CD14-positive monocyte (primary cell): ENCODE measurements around the gene ZC3H15. TPM values are rescaled to one million over a fixed set of nuclear protein-coding genes. Genes with fewer than 3 reads are reported as not detected.

Experiments used
- DNase-seq, 3 donors: peaks; one replicate each; pipeline ENCODE4 v3.0.0-alpha.2; 2011 to 2022
- H2AFZ ChIP-seq: 2 replicates; pipeline ENCODE4 v1.6.0; 2012; ENCODE audit warnings: mild to moderate bottlenecking, low read depth, low read length, inconsistent platforms; ENCODE audit not compliant: insufficient read depth, poor library complexity, severe bottlenecking
- H3K27ac ChIP-seq, 2 donors: 1 replicate in 1 of 2; 2 replicates in 1 of 2; pipeline ENCODE4 v1.5.1; 2012 to 2013; ENCODE audit warnings: low read length in 2 of 2, control low read depth in 1 of 2, inconsistent platforms in 1 of 2, low read depth in 1 of 2, mild to moderate bottlenecking in 1 of 2
- H3K27me3 ChIP-seq, 2 donors: one replicate each; pipeline versions ENCODE4 v1.6.0 to v1.6.1; 2011 to 2013; ENCODE audit warnings: low read length in 2 of 2; ENCODE audit not compliant: control insufficient read depth in 2 of 2, insufficient read depth in 2 of 2
- H3K36me3 ChIP-seq, 2 donors: replicated peaks in 1 of 2; 1 replicate in 1 of 2; 2 replicates in 1 of 2; pipeline versions ENCODE4 v1.5.1 to v1.6.1; 2012 to 2013; ENCODE audit warnings: low read length in 2 of 2, control low read depth in 1 of 2, inconsistent platforms in 1 of 2, mild to moderate bottlenecking in 1 of 2; ENCODE audit not compliant: insufficient read depth in 2 of 2, control insufficient read depth in 1 of 2
- H3K4me1 ChIP-seq, 2 donors: 1 replicate in 1 of 2; 2 replicates in 1 of 2; pipeline versions ENCODE4 v1.5.1 to v1.6.1; 2012 to 2013; ENCODE audit warnings: low read length in 2 of 2, control low read depth in 1 of 2, inconsistent platforms in 1 of 2, mild to moderate bottlenecking in 1 of 2, moderate library complexity in 1 of 2; ENCODE audit not compliant: insufficient read depth in 2 of 2, control insufficient read depth in 1 of 2
- H3K4me2 ChIP-seq: replicated peaks from 2 replicates; pipeline ENCODE3; 2012; ENCODE audit warnings: low read length, moderate library complexity, mild to moderate bottlenecking; ENCODE audit not compliant: poor library complexity, severe bottlenecking; ENCODE audit errors: extremely low read depth
- H3K4me3 ChIP-seq, 3 experiments: fragments of 200-600 bp in 1 of 3; sonication (generic) in 1 of 3; replicated peaks in 1 of 3; 1 replicate in 2 of 3; 2 replicates in 1 of 3; pipeline ENCODE4 v1.5.1; 2011 to 2013; ENCODE audit warnings: low read length in 3 of 3, mild to moderate bottlenecking in 3 of 3, control low read depth in 2 of 3, low read depth in 2 of 3, inconsistent platforms in 1 of 3, moderate library complexity in 1 of 3
- H3K79me2 ChIP-seq: 2 replicates; pipeline ENCODE4 v1.6.0; 2012; ENCODE audit warnings: mild to moderate bottlenecking, control low read depth, inconsistent platforms, low read length, moderate library complexity; ENCODE audit not compliant: insufficient read depth
- H3K9ac ChIP-seq: 2 replicates; pipeline ENCODE4 v1.6.0; 2017; ENCODE audit warnings: low read length, mild to moderate bottlenecking; ENCODE audit not compliant: insufficient read depth, poor library complexity, severe bottlenecking
- H3K9me3 ChIP-seq, 2 donors: replicated peaks in 1 of 2; 1 replicate in 1 of 2; 2 replicates in 1 of 2; pipeline versions ENCODE4 v1.5.1 to v1.6.1; 2012 to 2013; ENCODE audit warnings: low read length in 2 of 2, control low read depth in 1 of 2; ENCODE audit not compliant: control insufficient read depth in 1 of 2, insufficient read depth in 1 of 2
- H4K20me1 ChIP-seq: 2 replicates; pipeline ENCODE4 v1.6.0; 2012; ENCODE audit warnings: mild to moderate bottlenecking, low read length, control low read depth, moderate library complexity; ENCODE audit not compliant: insufficient read depth
- H3K27ac Mint-ChIP-seq, 7 donors: one replicate each; pipeline ENCODE4 v1.8.0; 2020; ENCODE audit warnings: mild to moderate bottlenecking in 7 of 7, mixed read lengths in 7 of 7, moderate library complexity in 6 of 7, inconsistent platforms in 2 of 7
- H3K27me3 Mint-ChIP-seq, 3 donors: one replicate each; pipeline ENCODE4 v1.8.0; 2021 to 2022; ENCODE audit warnings: low read depth in 3 of 3, mild to moderate bottlenecking in 3 of 3, mixed read lengths in 3 of 3, moderate library complexity in 3 of 3, inconsistent platforms in 1 of 3
- H3K36me3 Mint-ChIP-seq, 2 donors: one replicate each; pipeline ENCODE4 v1.8.0; 2020; ENCODE audit warnings: mixed read lengths in 2 of 2, inconsistent platforms in 1 of 2, mild to moderate bottlenecking in 1 of 2
- H3K4me1 Mint-ChIP-seq: one replicate; pipeline ENCODE4 v1.8.0; 2020; ENCODE audit warnings: mild to moderate bottlenecking, mixed read lengths
- H3K4me3 Mint-ChIP-seq, 2 donors: one replicate each; pipeline ENCODE4 v1.8.0; 2020; ENCODE audit warnings: mild to moderate bottlenecking in 2 of 2, mixed read lengths in 2 of 2, moderate library complexity in 1 of 2
- H3K9me3 Mint-ChIP-seq, 7 donors: one replicate each; pipeline ENCODE4 v1.8.0; 2020 to 2022; ENCODE audit warnings: mixed read lengths in 7 of 7, mild to moderate bottlenecking in 6 of 7, moderate library complexity in 6 of 7, inconsistent platforms in 2 of 7
- CTCF ChIP-seq: fragments of 200-600 bp; IDR thresholded peaks from one replicate; pipeline ENCODE4 v1.8.0; 2022; ENCODE audit warnings: antibody characterized with exemption, mild to moderate bottlenecking
- WGBS: methylation state at CpG from one replicate; pipeline ENCODE4 v1.1.5; 2013; ENCODE audit warnings: missing lambda C conversion rate; ENCODE audit not compliant: insufficient coverage; 5-methylcytosine and 5-hydroxymethylcytosine counted together
- intact Hi-C, 2 donors: fragments of 100-400 bp; cut with micrococcal nuclease; formaldehyde crosslinking; loops; one replicate each; pipeline versions ENCODE4 v1.15.0 to v1.15.1; 2023
- polyA plus RNA-seq, 3 donors: library from polyadenylated mRNA; depleted of rRNA in 1 of 3; unstranded in 2 of 3; stranded (reverse) in 1 of 3; fragments of 300-500 nt in 2 of 3; fragments of >200 nt in 1 of 3; fragmentation: Illumina TruSeq in 2 of 3; gene quantifications; 1 replicate in 2 of 3; 2 replicates in 1 of 3; pipeline ENCODE4 v1.2.3, GENCODE V29; 2012 to 2021

The ZC3H15 gene
- polyA plus RNA-seq, 3 donors, result 39.4 to 52.8 (median 40.6) TPM

GRCh38 chr2:186526281-186526680, 40.2 kb downstream of the ZC3H15 start:
- H3K36me3 ChIP-seq, result peaks cover 0 to under 1% of the 10 kb centered on the region in 2 donors
- no peak overlapping the region for H3K27ac ChIP-seq
- intact Hi-C loops, result no loop called here
- 70% methylated on average over 1 of the region's 2 CpGs for WGBS
- H3K4me3 ChIP-seq, result no peak overlapping the region
- Mint-ChIP-seq H3K9me3 (peaks cover 2 to 12% (median 3%) of the 10 kb centered on the region in 7 donors), H3K27ac (no peak overlapping the region), H3K4me1 (no peaks in the 10 kb centered on the region), H3K27me3 (peaks cover 0 to 2% (median 0%) of the 10 kb centered on the region in 3 donors), H3K36me3 (peaks cover under 1 to 1% of the 10 kb centered on the region in 2 donors), H3K4me3 (no peak overlapping the region)
- no peak overlapping the region for H3K9ac ChIP-seq
- H2AFZ ChIP-seq, result no peak overlapping the region
- H3K4me1 ChIP-seq, result no peaks in the 10 kb centered on the region
- no peak overlapping the region for H3K4me2 ChIP-seq
- no peaks in the 10 kb centered on the region for H3K79me2 ChIP-seq
- DNase-seq, result no peak
- TF ChIP-seq CTCF, result no peak
- no peaks in the 10 kb centered on the region for H3K9me3 ChIP-seq
- no peaks in the 10 kb centered on the region for H3K27me3 ChIP-seq
- H4K20me1 ChIP-seq, result no peaks in the 10 kb centered on the region

- no peak overlapping the region for H3K4me2 ChIP-seq
- no peak overlapping the region for H3K27ac ChIP-seq
- no peaks in the 10 kb centered on the region for H3K9me3 ChIP-seq
- H3K4me3 ChIP-seq, result no peak overlapping the region
- peaks cover 0 to 2% (median 2%) of the 10 kb centered on the region in 3 donors for H3K27me3 Mint-ChIP-seq
- TF ChIP-seq CTCF, result no peak
- WGBS, result no CpG with 5 or more reads among the region's 3 CpGs
- no peak overlapping the region for H3K27ac Mint-ChIP-seq
- H2AFZ ChIP-seq, result no peak overlapping the region
- no peaks in the 10 kb centered on the region for H3K36me3 Mint-ChIP-seq
- no peaks in the 10 kb centered on the region for H3K79me2 ChIP-seq
- DNase-seq, result no peak
- no peaks in the 10 kb centered on the region for H3K27me3 ChIP-seq
- H3K36me3 ChIP-seq, result no peaks in the 10 kb centered on the region
- H3K4me3 Mint-ChIP-seq, result no peak overlapping the region
- H3K4me1 ChIP-seq, result no peaks in the 10 kb centered on the region
- no peaks in the 10 kb centered on the region for H3K4me1 Mint-ChIP-seq
- no peak overlapping the region for H3K9ac ChIP-seq
- no peaks in the 10 kb centered on the region for H4K20me1 ChIP-seq
- intact Hi-C loops, result no loop called here
- H3K9me3 Mint-ChIP-seq, result peaks cover 0 to 12% (median 3%) of the 10 kb centered on the region in 7 donors
Observed at GRCh38 chr2:186530314-186530713, 44.3 kb downstream of the ZC3H15 start.
